Kidney tubule cell (primary cell): Measurements from ENCODE around the gene RPS6KA3.

Source experiments
- DNase-seq: peaks from one replicate; pipeline ENCODE4 v3.0.0-alpha.2; 2018; ENCODE audit warnings: low spot score

RPS6KA3 gene

DNA sequence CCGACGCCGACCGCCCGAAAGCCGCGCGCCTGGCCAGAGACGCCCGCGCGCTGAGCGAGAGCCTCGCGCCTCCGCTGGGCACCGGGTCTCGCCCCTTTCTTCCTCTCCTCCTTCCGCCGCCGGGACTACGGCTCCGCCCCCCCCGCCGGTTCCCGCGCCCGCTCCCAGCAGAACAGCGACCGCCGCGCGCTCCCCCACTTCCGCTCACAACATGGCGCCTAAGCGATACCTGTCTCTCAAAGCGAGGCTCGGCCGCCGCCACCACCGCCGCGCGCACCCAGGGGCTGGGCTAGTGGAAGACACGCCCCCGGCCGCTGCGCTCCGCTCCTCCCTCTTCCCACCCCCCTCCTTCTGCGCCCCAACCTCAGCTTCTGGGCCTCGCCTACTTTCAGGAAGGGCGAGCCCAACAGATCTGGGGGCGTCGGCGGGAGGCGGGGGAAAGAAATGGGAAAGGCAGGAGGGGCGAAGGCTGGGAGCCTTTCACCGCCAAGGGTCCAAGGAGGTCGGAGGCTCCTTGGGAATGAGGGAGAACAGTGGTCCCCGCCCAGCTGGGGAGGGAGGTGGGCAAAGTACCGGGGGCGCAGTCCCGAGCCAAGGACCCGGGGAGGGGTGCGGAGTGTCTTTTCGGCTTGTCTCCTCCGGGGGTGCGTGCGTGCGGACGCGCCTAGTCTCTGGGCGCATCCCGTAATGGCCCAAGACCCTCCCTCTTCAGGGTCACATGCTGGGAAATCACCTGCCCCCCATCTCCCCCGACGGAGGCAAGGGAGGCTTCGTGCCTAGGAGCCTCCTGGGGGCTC, at the start of gene RPS6KA3:
TSS of gene RPS6KA3 (minus strand) at position 100 of the 797 bp plus-strand sequence. CDS start 277 bp downstream, outside the sequence.
- peak; percentile 89 for DNase-seq

- no peak for DNase-seq
Measured at GRCh38 chrX:20315140-20315539, 48.4 kb upstream of the RPS6KA3 start.

GRCh38 chrX:20313899-20314298, 47.2 kb upstream of the RPS6KA3 start:
- DNase-seq, result no peak

- no peak for DNase-seq
Measured at GRCh38 chrX:20312018-20312417, 45.3 kb upstream of the RPS6KA3 start.

GRCh38 chrX:20311505-20311904, 44.8 kb upstream of the RPS6KA3 start:
- no peak for DNase-seq

DNA sequence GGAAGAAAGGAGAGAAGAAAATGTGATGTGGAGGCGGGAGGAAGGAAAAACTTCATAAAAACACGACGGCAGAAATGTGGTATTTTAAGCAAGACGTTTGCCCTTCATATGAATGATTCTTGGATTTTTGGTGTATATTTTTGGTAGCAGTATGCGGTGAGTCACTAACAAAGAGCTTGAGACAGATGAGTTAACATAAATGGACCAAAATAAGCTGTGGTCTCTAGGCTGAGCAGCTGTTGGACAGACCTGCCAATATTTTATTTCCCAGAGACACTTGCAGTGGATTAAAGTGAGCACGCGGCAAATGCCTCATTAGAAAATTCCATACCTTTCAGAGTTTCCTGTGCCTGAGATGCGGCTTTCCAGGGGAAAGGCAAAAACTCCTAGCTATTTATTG, 43.1 kb upstream of the RPS6KA3 start:
- DNase-seq, result no peak

DNA sequence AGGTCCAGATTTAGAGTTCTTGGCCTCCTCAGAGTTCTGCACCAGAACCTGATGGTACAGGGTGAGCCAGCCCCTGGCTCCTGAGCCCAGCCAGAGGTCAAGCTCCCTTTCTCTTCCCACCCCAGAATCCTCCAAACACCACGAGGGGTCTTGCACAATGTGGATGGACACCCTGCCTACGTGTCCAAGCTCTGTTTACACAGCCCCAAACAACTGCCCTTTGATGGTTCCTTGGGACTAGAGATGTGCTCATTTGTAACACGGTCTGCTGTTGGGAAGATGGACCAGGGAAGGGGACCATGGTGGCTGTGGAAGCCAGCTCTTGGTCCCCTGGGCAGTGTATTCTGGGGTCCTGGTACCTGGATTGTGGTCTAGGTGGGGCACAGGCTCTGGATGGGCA, 40.0 kb upstream of the RPS6KA3 start:
- no peak for DNase-seq

GRCh38 chrX:20300822-20301221, 34.1 kb upstream of the RPS6KA3 start:
- no peak for DNase-seq

DNA sequence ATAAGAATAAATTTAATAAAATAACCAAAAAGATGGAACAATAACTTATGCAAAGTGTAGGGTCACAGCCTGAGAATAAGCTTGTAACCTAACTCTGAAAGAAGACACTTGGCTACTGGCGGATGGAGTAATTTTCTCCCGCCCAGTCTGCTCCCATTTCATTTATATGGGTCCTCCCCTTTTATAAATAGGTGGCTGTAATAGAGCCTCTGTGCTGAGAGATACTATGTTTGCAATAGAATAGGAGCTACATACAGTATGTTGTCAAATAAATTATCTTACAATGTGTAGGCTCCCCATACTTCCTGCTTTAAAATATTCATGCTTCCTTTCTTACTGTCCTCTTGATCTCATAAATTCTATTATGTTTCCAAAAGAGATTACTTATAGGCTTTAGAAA, 28.2 kb upstream of the RPS6KA3 start:
- no peak for DNase-seq

DNA sequence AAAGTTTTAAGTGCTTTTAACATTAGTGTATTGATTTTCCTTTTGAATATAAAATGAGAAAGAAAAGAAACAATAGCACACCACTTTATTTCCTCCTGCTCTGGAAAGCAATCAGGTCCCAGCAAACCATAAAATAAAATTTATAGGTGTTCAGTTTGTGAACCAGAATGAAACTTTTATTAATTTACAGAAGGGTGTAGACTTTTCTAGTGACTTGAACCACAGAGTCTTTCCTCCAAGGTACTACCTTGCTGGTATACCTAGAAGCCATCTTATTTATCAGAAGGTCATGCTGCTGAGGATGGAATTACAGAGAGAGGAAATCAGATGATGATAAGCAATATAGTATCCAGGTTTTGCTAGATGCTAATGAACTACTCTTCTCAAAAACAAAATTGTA, 27.6 kb upstream of the RPS6KA3 start:
- no peak for DNase-seq

GRCh38 chrX:20285511-20285910, 18.8 kb upstream of the RPS6KA3 start:
- DNase-seq, result no peak

DNA sequence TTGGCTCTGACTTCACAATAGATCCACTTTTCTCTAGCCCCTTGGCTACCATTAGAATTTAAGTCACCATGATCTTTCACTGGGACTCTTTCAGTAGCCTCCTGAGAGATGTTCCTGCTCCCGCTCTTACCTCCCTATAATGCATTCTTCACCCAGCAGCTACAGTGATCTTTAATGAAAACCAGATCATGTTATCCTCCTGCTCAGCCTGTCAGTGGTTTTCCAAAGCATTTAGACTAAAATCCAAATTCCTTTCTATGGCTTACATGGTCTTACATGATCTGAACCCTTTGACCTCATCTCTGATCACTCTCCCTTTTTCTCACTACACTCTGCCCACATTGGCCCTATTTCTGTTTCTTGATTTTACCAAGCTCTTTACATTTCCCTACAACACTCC, 18.3 kb upstream of the RPS6KA3 start:
- DNase-seq, result no peak

GRCh38 chrX:20284444-20284843, 17.7 kb upstream of the RPS6KA3 start:
- no peak for DNase-seq

- DNase-seq, result no peak
Measured at GRCh38 chrX:20280938-20281337, 14.2 kb upstream of the RPS6KA3 start.

DNA sequence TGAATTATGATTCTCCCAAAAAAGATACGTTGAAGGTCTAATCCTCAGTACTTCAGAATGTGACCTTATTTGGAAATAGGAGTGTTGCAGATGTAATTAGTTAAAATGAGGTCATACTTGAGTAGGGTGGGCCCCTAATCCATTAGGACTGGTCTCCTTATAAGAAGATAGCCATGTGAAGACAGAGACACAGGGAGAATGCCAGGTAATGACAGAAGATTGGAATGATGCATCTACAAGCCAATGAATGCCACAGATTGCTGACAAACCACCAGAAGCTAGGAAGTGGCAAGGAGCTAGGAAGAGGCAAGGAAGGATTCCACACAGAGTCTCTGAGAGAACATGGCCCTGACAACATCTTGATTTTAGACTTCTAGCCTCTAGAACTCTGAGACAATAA, 7.4 kb upstream of the RPS6KA3 start:
- DNase-seq, result peak; percentile 6

DNA sequence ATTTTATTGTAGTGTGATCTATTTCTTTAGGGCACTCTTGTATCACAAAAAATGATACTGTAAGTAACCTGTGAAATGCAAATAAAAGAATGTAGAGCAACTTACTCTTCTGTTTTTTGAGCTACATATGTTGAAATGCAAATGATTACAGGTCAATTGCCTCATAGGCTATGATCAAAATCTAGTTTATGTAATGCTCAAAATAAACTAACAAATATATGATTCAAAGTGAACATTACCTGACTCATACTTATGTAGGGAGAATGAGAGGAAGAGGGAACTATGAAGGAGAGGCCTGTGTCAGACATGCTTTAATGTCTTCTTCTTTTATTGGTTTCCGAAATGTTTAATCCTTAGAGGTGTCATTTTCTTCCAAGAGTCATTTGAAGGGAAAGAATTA, 5.0 kb upstream of the RPS6KA3 start:
- DNase-seq, result no peak

GRCh38 chrX:20271186-20271585, 4.5 kb upstream of the RPS6KA3 start:
- no peak for DNase-seq

DNA sequence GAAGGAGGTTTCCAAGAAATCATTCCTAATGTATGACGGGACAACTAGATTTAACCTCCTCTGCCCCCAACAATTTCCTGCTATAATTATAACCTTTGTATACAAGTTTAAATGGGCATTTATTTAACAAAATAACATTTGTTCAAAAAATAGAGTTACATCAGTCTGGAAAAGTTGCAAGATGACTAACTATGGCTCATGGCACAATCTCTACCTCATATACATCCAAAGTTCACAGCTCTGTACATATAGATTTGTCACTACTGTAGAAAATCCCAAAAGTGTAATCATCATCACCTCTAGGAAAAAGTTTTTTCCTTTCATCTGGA, 3.8 kb upstream of the RPS6KA3 start:
- DNase-seq, result no peak

- DNase-seq, result no peak
Measured at GRCh38 chrX:20269848-20270561, 3.3 kb upstream of the RPS6KA3 start.

GRCh38 chrX:20267931-20268701, 1.4 kb upstream of the RPS6KA3 start:
- peak; percentile 12 for DNase-seq

DNA sequence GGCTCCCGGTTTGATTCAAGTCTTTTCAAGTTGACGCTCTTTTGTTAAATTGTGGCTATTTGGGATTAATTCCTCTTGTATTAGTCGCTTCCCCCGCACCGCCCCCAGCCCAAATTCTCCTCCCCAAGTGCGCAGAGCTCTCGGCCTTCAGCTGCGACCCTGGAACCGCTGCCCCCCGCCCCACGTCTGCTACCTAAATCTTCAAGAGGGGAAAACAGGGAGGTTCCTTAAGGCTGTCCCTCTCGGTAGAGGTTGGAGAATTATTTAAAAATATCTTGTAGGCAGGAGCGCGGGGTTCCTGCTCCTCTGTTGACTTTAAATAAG, 860 bp upstream of the RPS6KA3 start:
- no peak for DNase-seq

DNA sequence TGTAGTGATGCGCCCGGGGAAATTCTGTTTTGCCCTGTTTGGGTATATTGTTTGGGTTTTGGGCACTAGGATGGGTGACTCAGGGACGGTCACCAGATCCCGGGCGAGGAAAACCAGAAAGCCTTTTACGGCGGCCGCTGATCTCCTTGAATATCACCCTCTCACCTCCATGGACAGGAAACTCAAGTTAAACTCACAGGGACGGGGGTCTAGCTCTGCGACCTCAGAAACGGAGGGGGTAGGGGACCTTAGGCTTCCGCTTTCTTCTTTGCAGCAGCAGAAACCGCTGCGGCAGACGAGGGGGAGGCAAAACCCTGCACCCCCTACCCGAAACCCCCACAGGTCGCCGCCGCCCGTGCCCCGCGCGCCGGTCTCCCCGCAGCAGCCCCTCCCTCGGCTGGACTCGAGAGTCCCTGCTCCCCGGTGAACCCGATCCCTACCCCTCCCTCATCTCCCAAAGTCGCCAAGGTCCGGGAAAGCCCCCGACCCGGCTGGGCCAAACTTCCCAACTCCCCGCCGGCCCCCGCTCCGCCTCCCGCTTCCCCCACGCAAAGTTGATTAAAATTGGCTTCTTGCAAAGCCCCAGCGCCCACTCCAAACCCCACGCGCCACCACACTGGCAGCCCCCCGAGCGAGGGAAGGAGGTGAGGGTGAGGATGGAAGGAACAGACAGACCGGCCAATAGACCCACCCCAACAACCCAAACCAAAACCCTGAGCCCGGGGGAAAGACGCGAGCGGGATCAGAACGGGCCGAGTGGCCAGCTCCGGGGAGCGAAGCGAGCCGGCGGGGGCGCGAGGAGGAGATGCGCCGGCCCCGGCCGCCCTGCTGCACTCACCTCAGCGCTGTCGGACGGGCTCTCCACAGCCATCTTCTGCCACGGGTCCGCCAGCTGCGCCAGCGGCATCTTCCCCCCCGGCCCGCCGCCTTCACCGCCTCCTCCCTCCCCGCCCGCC, 705 bp downstream of the RPS6KA3 start:
- DNase-seq, result peak; percentile 29
